ENCODE data around the gene ABCB4.

ABCB4 gene

GRCh38 chr7:87482115-87482514, 6.6 kb upstream of the ABCB4 start:
- Histone ChIP-seq H3K27ac (ENCODE audit: poor library complexity, severe bottlenecking) (no peak overlapping the region), H3K4me3 (ENCODE audit: severe bottlenecking) (no peak overlapping the region), H3K36me3 (ENCODE audit: low read depth) (no peaks in the 10 kb centered on the region), H3K4me1 (ENCODE audit: insufficient read depth, poor library complexity, severe bottlenecking) (no peaks in the 10 kb centered on the region), H3K9me3 (ENCODE audit: severe bottlenecking) (peaks cover 2% of the 10 kb centered on the region), H3K27me3 (ENCODE audit: insufficient read depth, poor library complexity, severe bottlenecking) (peaks cover 12% of the 10 kb centered on the region)
- ATAC-seq (ENCODE audit: low read depth): no peak
- no peak for DNase-seq (ENCODE audit: low spot score)
- no peak for TF ChIP-seq CTCF (IDR thresholded peaks at IDR 0.05; ENCODE audit: poor library complexity, severe bottlenecking)

GRCh38 chr7:87480386-87480785, 4.9 kb upstream of the ABCB4 start:
- peaks cover 2% of the 10 kb centered on the region for H3K9me3 ChIP-seq (ENCODE audit: severe bottlenecking)
- peaks cover 27% of the 10 kb centered on the region for H3K27me3 ChIP-seq (ENCODE audit: insufficient read depth, poor library complexity, severe bottlenecking)
- H3K4me1 ChIP-seq (ENCODE audit: insufficient read depth, poor library complexity, severe bottlenecking): no peaks in the 10 kb centered on the region
- ATAC-seq (ENCODE audit: low read depth): no peak
- H3K36me3 ChIP-seq (ENCODE audit: low read depth): no peaks in the 10 kb centered on the region
- no peak for DNase-seq (ENCODE audit: low spot score)
- H3K4me3 ChIP-seq (ENCODE audit: severe bottlenecking): no peak overlapping the region
- no peak for TF ChIP-seq CTCF (IDR thresholded peaks at IDR 0.05; ENCODE audit: poor library complexity, severe bottlenecking)
- H3K27ac ChIP-seq (ENCODE audit: poor library complexity, severe bottlenecking): no peak overlapping the region

GRCh38 chr7:87479951-87480350, 4.5 kb upstream of the ABCB4 start:
- no peak overlapping the region for H3K4me3 ChIP-seq (ENCODE audit: severe bottlenecking)
- H3K9me3 ChIP-seq (ENCODE audit: severe bottlenecking): peaks cover 2% of the 10 kb centered on the region
- H3K27me3 ChIP-seq (ENCODE audit: insufficient read depth, poor library complexity, severe bottlenecking): peaks cover 31% of the 10 kb centered on the region
- DNase-seq (ENCODE audit: low spot score) (no peak), ATAC-seq (ENCODE audit: low read depth) (no peak)
- no peaks in the 10 kb centered on the region for H3K4me1 ChIP-seq (ENCODE audit: insufficient read depth, poor library complexity, severe bottlenecking)
- H3K36me3 ChIP-seq (ENCODE audit: low read depth): no peaks in the 10 kb centered on the region
- H3K27ac ChIP-seq (ENCODE audit: poor library complexity, severe bottlenecking): no peak overlapping the region
- TF ChIP-seq CTCF (IDR thresholded peaks at IDR 0.05; ENCODE audit: poor library complexity, severe bottlenecking): no peak

- Histone ChIP-seq H3K27ac (ENCODE audit: poor library complexity, severe bottlenecking) (no peak overlapping the region), H3K27me3 (ENCODE audit: insufficient read depth, poor library complexity, severe bottlenecking) (peaks cover 57% of the 10 kb centered on the region), H3K4me3 (ENCODE audit: severe bottlenecking) (no peak overlapping the region)
Measured at GRCh38 chr7:87476179-87476557, 688 bp upstream of the ABCB4 start.

More at GRCh38 chr7:87476179-87476557, 688 bp upstream of the ABCB4 start:
- peaks cover 2% of the 10 kb centered on the region for H3K9me3 ChIP-seq (ENCODE audit: severe bottlenecking)
- TF ChIP-seq CTCF (IDR thresholded peaks at IDR 0.05; ENCODE audit: poor library complexity, severe bottlenecking): no peak
- H3K36me3 ChIP-seq (ENCODE audit: low read depth): no peaks in the 10 kb centered on the region
- ATAC-seq (ENCODE audit: low read depth): no peak
- no peak for DNase-seq (ENCODE audit: low spot score)
- no peaks in the 10 kb centered on the region for H3K4me1 ChIP-seq (ENCODE audit: insufficient read depth, poor library complexity, severe bottlenecking)
